Measurements from ENCODE around the gene MIEF1.

DNA sequence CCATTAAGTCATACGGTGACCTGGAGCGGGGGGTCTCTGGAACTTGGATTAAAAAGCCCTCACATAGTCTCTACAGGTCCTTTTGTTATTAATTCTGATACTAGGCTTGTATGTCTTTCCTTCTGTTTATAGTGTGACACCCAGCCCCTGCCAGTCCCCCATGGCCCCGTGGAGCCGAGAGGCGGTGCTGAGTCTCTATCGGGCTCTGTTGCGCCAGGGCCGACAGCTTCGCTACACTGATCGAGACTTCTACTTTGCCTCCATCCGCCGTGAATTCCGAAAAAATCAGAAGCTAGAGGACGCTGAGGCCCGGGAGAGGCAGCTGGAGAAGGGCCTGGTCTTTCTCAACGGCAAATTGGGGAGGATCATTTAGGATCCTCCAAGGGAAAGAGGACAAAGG lies 2.0 kb downstream of the MIEF1 start:
- TF ChIP-seq, protein P1, sequence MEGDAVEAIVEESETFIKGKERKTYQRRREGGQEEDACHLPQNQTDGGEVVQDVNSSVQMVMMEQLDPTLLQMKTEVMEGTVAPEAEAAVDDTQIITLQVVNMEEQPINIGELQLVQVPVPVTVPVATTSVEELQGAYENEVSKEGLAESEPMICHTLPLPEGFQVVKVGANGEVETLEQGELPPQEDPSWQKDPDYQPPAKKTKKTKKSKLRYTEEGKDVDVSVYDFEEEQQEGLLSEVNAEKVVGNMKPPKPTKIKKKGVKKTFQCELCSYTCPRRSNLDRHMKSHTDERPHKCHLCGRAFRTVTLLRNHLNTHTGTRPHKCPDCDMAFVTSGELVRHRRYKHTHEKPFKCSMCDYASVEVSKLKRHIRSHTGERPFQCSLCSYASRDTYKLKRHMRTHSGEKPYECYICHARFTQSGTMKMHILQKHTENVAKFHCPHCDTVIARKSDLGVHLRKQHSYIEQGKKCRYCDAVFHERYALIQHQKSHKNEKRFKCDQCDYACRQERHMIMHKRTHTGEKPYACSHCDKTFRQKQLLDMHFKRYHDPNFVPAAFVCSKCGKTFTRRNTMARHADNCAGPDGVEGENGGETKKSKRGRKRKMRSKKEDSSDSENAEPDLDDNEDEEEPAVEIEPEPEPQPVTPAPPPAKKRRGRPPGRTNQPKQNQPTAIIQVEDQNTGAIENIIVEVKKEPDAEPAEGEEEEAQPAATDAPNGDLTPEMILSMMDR (IDR thresholded peaks at IDR 0.05), result no peak
- TF ChIP-seq POLR2A (IDR thresholded peaks at IDR 0.05), result no peak
- TF ChIP-seq POLR2AphosphoS5 (IDR thresholded peaks at IDR 0.05), result no peak

Data from suprapubic skin (tissue), 4 donors.